HG02938 (cell line): ENCODE measurements around the gene IL12RB2.
"Not testable (repeated sequence)": the region's sequence is repeated elsewhere in the genome, so short reads cannot be mapped to it uniquely, and the experiment has no call there.

Experiments
- ATAC-seq: cut with Tn5 transposase; IDR thresholded peaks from one replicate; pipeline ENCODE4 v1.9.1; 2021; ENCODE audit warnings: mild to moderate bottlenecking, moderate library complexity; ENCODE audit not compliant: unreplicated experiment

The IL12RB2 gene

DNA sequence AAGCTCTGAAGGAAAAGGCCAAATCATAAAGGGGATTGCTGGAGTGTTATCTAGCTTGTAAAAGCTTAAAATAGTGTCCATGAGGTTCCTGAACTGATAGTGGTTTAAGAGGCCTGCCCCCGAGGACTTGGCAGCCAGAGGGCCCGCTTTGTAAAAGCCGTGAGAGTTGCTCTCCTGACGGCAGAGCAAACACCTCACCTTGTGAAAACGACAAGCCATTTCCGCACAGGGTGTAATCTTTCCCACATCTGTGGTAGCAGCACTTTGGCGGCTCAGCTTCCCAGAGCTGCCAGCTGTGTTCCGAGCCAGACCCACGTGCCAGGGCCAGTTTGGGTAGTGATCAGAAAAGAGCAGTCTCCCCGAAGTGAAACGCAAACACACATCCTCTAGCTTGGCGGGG is 85.6 kb downstream of the IL12RB2 start:
- ATAC-seq: no peak

DNA sequence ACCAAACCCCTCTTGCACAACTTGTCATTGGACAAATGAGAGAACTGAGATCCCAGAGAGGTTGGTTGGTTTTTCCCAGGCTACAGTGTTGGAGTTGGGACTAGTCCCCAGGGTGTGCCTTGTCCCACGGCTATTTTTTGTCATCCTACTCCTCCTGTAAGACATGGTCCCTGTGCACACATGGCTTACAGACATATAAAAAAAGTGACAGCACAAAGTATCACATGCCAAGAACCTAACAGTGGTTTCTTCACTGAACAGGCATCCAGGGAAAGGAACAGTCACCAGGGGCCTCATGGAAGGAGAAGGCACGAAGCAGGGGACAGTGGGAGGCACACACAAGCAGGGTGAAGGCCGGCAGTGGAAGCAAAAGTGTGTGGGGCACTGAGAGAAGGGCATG is 86.1 kb downstream of the IL12RB2 start:
- no peak for ATAC-seq

DNA sequence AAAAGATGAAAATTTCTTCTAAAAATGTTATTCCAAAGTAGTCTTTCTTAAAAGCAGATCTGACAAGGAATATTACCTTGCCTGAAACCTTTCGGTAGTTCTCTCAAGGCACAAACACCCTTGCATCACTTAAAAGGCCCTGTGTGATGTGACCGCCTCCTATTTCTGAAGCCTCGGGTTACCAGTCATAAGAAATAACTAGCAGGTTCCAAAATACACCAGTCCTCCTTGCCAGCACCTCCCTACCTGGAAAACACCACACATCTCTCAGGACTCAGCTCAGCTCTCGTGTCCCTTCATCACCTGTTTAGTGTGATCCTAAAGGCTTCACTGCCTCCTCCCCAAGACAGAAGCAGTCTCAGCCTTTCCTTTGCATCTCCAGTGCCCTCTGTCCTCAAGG is 86.9 kb downstream of the IL12RB2 start:
- ATAC-seq: no peak

DNA sequence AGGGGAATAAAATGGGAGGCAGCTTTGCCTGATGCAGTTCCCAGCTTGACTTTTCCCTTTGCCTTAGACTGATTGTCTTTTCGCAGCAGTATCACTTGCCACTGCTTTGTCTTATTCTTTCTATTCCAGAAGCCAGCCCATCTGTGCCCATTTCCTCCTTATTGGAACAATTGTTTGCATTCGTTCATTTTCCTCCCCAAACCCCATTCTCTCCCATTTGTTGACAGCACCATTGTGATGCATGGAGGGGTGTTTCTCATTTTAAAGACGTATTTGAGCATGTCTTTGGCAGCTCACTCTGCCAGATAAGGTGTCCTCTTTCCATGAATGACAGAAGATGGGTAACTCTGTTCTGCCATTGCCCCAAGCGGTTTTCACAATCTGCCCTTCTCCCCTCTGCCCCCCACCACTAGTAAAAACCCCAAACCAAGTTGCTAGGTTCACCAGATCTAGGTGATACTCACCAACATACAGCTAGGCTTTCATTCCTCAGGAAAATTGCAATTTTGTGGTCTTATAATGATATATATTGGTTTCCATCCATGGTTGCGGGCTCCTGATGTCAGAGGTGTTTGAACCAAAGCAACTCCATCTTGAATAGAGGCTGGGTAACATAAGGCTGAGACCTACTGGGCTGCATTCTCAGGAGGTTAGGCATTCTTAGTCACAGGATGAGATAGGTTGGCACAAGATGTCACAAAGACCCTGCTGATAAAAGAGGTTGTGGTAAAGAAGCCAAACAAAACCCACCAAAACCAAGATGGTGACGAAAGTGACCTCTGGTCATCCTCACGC is 91.7 kb downstream of the IL12RB2 start:
- no peak for ATAC-seq

DNA sequence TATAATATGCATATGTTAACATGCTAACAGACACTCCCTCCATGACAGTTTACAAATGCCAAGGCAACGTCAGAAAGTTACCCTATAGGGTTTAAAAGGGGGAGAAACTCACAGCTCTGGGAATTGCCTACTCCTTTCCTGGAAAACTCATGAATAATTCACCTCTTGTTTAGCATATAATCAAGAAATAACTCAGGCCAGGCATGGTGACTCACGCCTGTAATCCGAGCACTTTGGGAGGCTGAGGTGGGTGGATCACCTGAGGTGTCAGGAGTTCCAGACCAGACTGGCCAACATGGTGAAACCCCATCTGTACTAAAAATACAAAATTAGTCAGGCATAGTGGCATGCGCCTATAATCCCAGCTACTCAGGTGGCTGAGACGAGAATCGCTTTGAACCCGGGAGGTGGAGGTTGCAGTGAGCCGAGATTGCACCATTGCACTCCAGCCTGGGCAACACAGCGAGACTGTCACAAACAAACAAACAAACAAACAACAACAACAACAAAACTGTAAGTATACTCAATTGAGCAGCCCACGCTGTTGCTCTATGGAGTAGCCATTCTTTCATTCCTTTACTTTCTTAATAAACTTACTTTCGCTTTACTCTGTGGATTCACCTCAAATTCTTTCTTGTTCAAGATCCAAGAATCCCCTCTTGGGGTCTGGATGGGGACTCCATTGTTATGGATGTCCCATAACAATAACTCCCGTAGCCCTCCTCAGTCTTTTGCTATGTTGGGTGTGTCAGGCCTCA is 92.5 kb downstream of the IL12RB2 start:
- ATAC-seq: not testable (repeated sequence)

DNA sequence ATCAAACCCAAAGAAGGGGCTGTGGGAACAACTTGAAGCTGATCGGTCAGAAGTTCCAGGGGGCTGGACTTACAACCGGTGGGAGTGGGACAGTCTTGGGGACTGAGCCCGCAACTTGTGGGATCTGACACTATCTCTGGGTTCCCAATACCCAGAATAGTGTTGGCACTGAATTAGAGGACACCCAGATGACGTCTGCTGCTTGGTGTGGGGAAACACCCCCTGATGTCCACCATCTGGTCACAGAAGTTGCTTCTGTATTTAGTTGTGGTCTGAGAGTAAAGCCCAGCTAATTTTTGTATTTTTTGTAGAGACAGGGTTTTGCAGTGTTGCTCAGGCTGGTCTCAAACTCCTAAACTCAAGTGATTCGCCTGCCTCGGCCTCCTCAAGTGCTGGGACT is 93.8 kb downstream of the IL12RB2 start:
- no peak for ATAC-seq

DNA sequence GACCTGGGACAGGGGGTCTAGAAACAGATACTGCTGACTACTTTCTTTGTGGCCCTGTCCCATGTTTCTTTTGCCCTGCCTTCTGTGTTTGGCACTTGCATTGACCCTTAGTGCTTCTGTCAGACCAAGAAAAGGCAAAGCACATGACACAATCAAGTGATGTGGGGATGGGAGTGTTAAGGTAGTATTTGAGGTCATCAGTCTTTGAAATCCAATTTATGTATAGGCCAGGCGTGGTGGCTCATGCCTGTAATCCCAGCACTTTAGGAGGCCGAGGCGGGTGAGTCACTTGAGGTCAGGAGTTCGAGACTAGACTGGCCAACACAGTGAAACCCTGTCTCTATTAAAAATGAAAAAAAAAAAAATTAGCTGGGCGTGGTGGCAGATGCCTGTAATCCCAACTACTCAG is 96.5 kb downstream of the IL12RB2 start:
- no peak for ATAC-seq

DNA sequence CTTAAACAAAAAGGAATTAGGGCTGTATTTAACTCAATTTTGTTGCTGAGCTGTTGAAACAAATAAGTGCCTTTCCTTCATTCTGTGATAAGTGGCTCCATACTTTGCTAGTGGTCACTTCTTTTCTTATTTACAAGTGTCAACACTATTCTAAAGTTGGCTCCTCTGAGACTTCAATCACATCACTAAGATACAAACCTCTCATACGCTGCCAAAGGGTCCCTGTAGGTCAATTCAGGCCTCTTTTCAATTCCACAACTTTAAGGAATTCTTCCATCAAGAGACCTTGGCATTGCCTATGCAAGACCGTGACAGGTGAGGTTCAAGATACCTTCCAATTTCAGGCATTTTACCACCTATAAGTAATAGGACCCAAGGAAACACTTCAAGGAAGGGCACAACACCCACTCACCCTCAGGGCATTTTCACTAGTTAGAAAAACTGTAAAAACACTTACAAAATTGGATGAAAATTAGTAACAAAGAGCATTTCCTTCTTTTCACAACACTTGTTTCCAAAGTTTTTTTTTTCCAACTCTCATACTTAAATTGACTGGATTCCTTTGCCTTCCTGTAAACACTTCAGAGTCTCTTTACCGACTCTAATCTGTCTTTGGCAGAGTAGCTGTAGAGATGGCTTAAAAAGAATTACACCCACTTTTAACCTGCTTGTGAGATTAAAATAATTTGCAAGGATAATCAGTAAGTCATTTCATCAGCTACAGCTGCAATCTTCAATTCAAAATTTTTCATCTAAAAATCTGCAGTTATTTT is 98.0 kb downstream of the IL12RB2 start:
- no peak for ATAC-seq

DNA sequence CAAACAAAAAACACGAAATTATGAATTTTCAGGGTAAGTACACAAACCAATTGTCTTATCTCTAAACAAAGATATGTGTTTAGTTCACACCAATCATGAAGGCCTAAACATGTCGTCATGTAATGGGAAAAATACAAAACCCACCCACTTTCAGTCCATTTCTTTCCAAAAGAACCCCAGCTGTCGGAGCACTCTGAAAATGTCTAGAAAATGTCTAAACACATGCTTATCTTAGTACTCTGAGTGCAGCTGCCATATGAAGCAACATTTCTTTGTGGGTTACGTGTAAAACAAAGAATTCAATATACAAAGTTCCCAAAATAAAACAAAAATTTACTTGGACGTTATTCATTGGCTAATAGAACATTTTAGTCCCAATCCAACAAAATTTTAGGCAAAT is 99.8 kb downstream of the IL12RB2 start:
- no peak for ATAC-seq

DNA sequence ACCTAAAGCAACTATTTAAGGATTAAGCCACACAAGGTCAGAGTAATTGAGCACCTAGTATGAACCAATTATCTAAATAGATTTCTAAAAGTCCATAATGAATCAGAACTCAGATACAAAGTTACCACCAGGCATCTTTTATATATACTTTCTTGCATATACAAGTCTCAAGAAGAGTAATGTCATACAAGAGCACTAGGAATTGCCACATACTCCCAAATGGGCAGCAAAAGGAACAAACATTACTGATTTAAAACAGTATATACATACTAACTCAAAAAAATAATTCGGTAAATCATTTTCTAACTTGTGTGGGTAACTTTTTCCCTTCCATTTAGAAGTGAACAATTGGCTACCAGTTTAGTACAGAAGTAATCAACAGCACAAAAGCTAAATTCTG is 100.5 kb downstream of the IL12RB2 start:
- no peak for ATAC-seq

DNA sequence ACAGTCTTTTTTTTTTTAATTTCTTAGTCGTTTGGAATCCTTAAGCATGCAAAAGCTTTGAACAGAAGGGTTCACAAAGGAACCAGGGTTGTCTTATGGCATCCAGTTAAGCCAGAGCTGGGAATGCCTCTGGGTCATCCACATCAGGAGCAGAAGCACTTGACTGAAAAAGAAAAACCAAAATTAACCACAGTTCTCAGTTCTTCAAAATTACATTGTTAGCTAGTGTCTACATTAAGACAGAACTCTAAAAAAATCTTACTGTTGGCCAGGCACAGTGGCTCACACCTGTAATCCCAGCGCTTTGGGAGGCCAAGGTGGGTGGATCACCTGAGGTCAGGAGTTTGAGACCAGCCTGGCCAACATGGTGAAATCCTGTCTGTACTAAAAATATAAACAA is 105.4 kb downstream of the IL12RB2 start:
- not testable (repeated sequence) for ATAC-seq

DNA sequence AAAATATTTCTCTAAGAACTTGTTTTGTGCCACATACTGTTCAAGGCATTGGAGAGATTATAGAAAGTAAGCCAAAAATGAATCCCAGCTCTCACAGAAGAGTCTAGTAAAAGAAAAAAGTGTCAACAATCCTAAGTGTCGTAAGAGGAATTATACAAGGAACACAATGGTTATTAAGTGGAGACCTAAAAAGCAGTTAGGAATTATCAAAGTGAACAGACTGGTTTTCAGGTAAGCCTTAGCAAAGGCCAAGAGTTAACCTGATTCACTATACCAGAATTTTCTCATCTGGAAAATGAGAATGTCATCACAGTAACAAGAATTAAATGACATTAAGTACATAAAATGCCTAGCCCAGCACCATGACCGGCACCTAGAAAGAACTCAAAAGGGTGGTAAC is 106.9 kb downstream of the IL12RB2 start:
- ATAC-seq: no peak

DNA sequence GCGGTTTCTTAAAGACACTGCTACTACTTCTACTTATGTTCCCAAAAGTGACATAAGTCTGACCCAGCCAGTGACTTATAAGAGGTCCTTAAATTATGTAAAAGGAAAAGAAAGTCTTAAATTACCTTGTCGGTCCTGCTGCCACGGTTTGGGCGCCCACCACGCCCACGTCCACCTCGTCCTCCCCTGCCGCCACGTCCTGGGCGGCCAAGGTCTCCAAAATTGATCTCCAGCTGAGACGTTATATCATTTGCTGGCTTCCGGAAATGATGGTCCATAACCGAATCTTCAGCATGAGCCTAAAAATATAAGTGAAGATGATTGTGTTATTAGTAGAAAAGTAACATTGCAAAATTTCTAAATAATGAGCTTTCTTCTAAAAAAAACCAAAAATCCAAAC is 107.4 kb downstream of the IL12RB2 start:
- no peak for ATAC-seq

DNA sequence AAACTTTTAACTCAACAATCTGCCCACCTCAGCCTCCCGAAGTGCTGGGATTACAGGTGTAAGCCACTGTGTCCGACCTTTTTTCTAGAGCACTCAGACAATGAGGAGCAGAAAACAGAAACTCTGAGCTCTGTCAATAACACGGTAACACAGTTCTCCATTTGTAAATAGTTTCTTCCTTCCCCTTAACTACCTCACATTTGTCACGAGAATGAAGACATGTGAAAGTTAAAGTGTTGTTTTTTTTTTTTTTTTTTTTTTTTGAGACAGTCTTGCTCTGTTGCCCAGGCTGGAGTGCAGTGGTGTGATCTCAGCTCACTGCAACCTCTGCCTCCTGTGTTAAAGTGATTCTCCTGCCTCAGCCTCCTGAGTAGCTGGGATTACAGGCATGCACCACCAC is 110.1 kb downstream of the IL12RB2 start:
- not testable (repeated sequence) for ATAC-seq

DNA sequence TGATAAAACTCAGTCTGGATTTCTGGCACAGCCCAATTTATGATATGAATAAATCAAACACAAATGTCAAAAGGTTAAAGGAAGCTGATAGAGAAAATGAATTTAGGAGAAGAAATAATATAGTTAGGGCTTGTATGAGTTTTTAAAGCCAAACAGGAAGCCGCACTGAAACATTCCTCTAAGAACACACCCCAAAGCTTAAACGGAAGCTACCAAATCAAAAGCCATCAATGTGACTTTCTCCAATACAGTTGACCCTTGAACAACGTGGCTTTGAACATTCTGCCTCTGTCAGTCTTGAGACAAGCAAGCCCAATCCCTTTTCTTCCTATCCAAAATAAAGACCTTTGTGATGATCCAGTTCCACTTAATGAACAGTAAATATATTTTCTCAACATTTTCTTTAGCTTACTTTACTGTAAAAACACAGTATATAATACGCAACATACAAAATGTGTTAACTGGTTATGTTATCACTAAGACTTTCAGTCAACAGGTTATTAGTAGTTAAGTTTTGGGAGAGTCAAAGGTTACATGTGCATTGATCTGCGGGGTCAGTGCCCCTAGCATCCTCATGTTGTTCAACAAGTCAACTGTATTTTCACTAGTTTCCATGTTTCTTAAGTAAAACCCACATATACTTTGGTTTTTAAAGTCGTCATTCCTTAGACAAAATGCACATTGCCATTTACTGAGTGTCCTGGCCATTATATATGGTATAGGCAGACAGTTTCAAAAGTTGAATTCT is 111.3 kb downstream of the IL12RB2 start:
- no peak for ATAC-seq

DNA sequence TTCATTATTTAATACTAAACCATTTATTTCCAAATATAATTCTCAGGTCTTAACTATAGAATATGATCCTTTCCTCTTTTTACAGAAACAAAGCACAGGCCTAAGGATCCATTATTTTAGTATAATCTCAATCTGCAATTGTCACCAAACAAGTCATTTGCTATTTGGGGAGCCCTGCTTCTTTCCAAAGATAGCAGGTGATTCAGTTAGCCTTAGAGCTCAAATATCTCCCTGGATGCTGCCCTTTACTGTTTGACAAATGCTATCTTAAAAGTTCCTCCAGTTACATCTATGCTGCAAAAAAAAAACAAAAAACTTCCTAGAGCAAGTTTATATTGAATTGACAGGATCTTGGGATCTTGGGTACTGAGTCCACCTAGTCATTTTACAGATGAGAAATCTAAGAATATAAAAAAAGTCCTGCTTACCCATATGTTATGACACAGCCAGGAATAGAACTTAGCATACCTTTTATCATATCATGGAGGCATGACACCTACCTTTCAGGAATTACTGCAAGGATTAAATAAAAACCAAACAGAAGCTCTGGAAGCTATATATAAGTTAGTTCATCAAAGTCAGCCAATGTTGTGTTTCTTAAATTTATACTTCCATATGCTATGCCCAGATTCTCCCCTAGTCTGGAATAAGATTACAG is 113.3 kb downstream of the IL12RB2 start:
- ATAC-seq: no peak

DNA sequence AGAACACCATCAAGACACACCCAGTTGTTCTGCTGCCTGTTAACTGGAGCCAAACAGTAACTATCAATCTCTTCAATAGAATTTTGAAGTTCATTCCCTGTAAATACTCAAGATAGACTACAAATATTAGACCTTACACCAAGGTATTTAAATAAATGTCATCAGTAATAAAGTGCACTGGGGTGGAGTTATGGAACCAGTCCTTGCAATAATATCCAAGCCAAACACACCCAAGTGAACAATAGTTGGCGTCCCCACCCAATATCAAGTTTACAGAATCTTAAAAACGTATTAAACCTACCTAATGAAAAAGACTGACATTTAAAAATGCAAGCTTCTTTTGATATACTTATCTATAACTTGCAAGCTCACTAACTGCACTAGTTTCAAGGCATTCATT is 119.8 kb downstream of the IL12RB2 start:
- ATAC-seq: no peak

DNA sequence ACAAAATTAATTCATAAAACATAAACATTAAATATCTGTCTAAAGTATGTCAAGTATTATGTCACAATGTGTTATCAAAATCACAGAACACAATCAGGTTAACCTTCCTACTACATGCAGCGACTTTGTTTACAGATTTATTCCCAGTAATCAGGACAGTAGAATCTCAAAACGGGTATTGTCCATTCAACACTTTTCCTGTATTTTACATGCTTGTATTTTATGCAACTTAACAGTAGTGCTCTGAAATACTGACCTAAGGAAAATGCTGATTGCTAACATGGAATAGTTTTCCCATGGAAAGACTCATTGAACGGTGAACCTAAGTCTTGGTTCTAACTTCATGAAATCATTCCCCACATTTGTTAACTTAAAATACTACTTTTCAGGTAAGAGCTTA is 120.3 kb downstream of the IL12RB2 start:
- no peak for ATAC-seq

DNA sequence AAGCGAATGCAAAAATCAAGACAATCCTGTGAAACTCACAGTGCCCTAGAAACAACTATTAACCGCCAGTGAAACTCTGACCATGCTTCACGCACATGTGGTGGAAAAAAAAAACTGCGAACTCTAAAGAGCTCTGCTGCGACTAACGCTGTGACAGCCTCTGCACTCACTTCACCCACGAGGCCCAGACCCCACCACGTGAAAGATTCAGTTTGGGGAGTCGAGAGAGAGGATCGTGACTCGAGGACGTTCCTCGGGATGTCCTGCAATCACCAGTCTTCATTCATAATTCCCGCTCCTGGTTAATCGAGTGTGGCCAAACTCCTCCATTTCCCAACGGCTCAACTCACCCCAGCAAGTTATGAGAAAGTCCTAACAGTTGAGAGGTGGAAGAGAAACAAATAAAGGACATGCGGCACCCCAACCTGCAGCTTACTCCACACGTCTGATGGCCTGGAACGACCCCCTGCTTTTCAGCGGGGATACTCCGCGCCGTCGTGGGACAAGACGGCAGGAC is 121.4 kb downstream of the IL12RB2 start:
- no peak for ATAC-seq
